ENCODE data around the gene NGDN. TPM values are rescaled to one million over a fixed set of nuclear protein-coding genes. Genes with fewer than 3 reads are reported as not detected.

The NGDN gene
- total RNA-seq, 6 experiments from 2014 or later = 12.0 to 16.5 (median 14.3) TPM

GRCh38 chr14:23438101-23438971, 31.2 kb upstream of the NGDN start:
- TF ChIP-seq POLR2A (IDR thresholded peaks at IDR 0.05) (no peak), CTCF (IDR thresholded peaks at IDR 0.05) (no peak)

GRCh38 chr14:23439107-23439835, 30.2 kb upstream of the NGDN start:
- ATAC-seq = no peak
- intact Hi-C loops (cut with DNase I) = no loop called here
- DNase-seq = peak in 1 of 3 donors; percentile 23
- H3K27ac ChIP-seq = no peak overlapping the region
- H3K4me3 ChIP-seq = no peak overlapping the region
- H3K36me3 ChIP-seq = no peaks in the 10 kb centered on the region
- no peak for TF ChIP-seq CTCF (IDR thresholded peaks at IDR 0.05)
- no peak for TF ChIP-seq POLR2A (IDR thresholded peaks at IDR 0.05)
- no peaks in the 10 kb centered on the region for H3K9me3 ChIP-seq
- 59% methylated on average over 4 of the region's 6 CpGs for WGBS (ENCODE audit: insufficient coverage, low coverage, low lambda C conversion rate, missing lambda C conversion rate)
- no peaks in the 10 kb centered on the region for H3K4me1 ChIP-seq
- no peaks in the 10 kb centered on the region for H3K27me3 ChIP-seq

More at GRCh38 chr14:23438101-23438971, 31.2 kb upstream of the NGDN start:
- no peaks in the 10 kb centered on the region for H3K27me3 ChIP-seq
- H3K27ac ChIP-seq = no peak overlapping the region
- no peaks in the 10 kb centered on the region for H3K4me1 ChIP-seq
- ATAC-seq = no peak
- H3K9me3 ChIP-seq = no peaks in the 10 kb centered on the region
- H3K36me3 ChIP-seq = no peaks in the 10 kb centered on the region
- peak in 1 of 3 donors; percentile 23 for DNase-seq
- 46% methylated on average over 12 of the region's 15 CpGs for WGBS (ENCODE audit: insufficient coverage, low coverage, low lambda C conversion rate, missing lambda C conversion rate)
- no peak overlapping the region for H3K4me3 ChIP-seq
- intact Hi-C loops (cut with DNase I) = no loop called here

GRCh38 chr14:23441076-23441475, 28.4 kb upstream of the NGDN start:
- H3K4me3 ChIP-seq = no peak overlapping the region
- TF ChIP-seq POLR2A (IDR thresholded peaks at IDR 0.05) (no peak), CTCF (IDR thresholded peaks at IDR 0.05) (no peak)
- H3K4me1 ChIP-seq = no peaks in the 10 kb centered on the region
- DNase-seq (no peak), ATAC-seq (peak in 1 of 4 donors; percentile 29)
- intact Hi-C loops (cut with DNase I) = no loop called here
- no peaks in the 10 kb centered on the region for H3K27me3 ChIP-seq
- 35% methylated on average over 1 of the region's 1 CpG for WGBS (ENCODE audit: insufficient coverage, low coverage, low lambda C conversion rate, missing lambda C conversion rate)
- no peaks in the 10 kb centered on the region for H3K36me3 ChIP-seq
- no peak overlapping the region for H3K27ac ChIP-seq
- H3K9me3 ChIP-seq = no peaks in the 10 kb centered on the region

- no peak overlapping the region for H3K4me3 ChIP-seq
- no peaks in the 10 kb centered on the region for H3K4me1 ChIP-seq
- H3K9me3 ChIP-seq = no peaks in the 10 kb centered on the region
- H3K27ac ChIP-seq = no peak overlapping the region
- ATAC-seq (no peak), DNase-seq (no peak)
- no peak for TF ChIP-seq POLR2A (IDR thresholded peaks at IDR 0.05)
- no peak for TF ChIP-seq CTCF (IDR thresholded peaks at IDR 0.05)
- no peaks in the 10 kb centered on the region for H3K27me3 ChIP-seq
- 66% methylated on average over 3 of the region's 9 CpGs for WGBS (ENCODE audit: insufficient coverage, low coverage, low lambda C conversion rate, missing lambda C conversion rate)
- no peaks in the 10 kb centered on the region for H3K36me3 ChIP-seq
- intact Hi-C loops (cut with DNase I) = no loop called here
Measured at GRCh38 chr14:23442721-23443356, 26.7 kb upstream of the NGDN start.
